Pulmonary artery endothelial cell (primary cell): ENCODE data around the gene SPATA3. TPM values are rescaled to one million over a fixed set of nuclear protein-coding genes. Genes with fewer than 3 reads are reported as not detected.

Experiments used
- DNase-seq: peaks from one replicate; pipeline ENCODE4 v3.0.0-alpha.2; 2011; ENCODE audit warnings: low read depth, low spot score
- total RNA-seq: library from RNA; depleted of rRNA; stranded (reverse); fragments of >200 nt; gene quantifications from 2 replicates; pipeline ENCODE4 v1.2.3, GENCODE V29; 2014

The SPATA3 gene
- total RNA-seq, 1 donor from 2014 or later: not detected

DNA sequence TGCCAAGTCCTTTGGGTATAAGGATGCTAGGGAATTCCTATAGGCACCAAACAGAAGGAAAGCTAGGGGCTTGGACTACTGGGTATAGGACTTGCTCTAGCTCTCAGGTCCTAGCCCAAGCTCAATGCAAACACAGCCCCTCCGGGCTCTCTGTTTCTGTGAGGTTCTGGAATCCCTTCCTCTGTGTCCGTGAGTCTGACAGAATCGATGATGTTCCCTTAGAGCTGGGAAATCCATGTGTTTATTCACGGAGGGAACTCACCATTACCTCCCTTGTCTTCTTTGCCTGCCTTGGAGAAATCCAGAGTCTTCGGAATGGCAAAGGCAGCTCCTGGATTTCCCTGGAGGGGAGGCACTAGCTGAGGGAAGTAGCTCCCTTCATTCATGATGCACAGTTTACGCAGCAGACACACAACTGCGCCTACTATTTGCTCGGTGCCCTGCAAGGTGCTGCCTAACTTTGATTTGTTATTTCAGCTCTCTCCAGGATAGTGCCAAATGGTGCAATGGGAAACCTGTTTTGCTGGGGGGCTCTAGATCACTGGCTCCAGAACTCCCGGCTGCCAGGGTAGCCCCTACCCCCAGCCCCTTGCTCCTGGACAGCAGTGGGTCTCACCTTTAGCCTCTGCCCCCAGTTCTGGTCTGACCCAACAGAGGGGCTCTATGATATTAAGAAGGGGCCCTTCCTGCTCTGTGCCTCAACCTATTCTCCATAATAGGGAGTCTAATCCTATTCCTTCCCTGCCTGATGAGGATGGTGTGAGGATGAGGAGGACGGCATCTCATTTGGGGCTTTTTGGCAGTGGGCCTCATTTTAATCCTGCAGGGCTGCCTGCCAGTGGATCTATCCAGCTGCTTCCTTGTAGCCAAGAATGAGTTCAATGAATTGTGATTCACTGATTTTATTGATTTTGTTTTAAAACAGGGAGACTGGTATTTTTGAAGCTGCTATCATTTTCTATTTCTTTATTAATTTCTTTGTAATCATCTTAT, 52.3 kb downstream of the SPATA3 start:
- DNase-seq: no peak

GRCh38 chr2:231049286-231050017, 53.5 kb downstream of the SPATA3 start:
- DNase-seq: no peak

DNA sequence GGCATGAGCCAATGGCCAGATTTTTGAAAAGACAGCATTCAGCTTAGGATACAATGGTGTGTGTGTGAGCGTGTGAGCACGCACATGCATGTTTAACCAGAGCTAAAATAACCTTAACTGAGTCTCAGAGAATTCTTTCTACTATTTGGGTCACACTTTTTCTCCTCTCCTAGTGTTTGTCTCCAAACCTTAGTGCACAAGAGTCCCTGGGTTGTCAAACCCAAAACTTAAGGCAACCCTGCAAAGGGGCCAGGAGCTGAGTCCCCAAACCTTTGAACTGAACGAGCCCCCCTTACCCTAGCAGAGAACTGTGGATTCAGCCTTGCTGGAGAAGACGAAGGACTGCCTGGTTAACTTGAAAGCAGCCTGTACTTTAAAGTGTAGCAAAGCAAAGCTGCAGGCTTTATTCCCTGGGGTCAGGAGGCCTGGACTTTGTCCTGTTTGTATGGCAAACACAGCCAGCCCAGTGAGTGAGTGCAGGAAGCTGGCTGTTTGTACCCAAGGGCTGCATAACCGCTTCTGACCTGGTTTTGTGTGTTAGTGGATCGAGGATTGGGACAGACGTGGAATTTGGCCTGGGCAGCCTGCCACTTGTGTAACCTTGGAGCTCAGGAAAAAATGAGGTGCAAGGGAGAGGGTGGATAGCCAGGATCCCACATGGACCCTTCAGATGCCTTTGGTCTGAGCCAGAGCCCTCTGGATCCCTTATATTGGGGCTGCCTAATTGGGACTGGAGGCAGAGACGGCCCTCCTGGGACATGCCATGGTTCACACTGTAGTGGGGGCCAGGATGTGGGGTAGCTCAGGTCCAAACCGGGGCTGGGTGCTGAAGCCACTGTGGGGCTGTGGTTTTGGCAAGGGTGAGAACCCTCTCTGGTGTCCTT, 54.3 kb downstream of the SPATA3 start:
- no peak for DNase-seq

DNA sequence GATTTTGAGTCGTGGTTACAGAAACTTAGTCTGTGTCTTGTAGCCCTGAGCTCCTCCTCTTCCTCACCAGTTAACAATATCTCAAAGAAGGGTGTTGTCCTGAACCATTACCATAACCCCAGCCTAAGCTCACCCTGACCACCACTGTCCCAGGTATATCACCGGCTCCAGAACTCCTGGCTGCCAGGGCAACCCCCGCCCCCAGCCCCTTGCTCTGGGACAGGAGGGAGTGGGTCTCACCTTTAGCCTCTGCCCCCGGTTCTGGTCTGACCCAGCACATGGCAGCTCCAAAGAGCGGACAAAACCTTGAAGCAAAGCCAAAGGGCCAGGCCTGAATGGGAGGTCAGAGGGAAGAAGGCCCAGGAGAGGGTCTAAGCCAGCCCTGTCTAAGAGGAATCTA, 55.2 kb downstream of the SPATA3 start:
- no peak for DNase-seq

GRCh38 chr2:231052494-231053451, 56.9 kb downstream of the SPATA3 start:
- DNase-seq: peak; percentile 41

GRCh38 chr2:231053846-231054245, 57.9 kb downstream of the SPATA3 start:
- DNase-seq: no peak

DNA sequence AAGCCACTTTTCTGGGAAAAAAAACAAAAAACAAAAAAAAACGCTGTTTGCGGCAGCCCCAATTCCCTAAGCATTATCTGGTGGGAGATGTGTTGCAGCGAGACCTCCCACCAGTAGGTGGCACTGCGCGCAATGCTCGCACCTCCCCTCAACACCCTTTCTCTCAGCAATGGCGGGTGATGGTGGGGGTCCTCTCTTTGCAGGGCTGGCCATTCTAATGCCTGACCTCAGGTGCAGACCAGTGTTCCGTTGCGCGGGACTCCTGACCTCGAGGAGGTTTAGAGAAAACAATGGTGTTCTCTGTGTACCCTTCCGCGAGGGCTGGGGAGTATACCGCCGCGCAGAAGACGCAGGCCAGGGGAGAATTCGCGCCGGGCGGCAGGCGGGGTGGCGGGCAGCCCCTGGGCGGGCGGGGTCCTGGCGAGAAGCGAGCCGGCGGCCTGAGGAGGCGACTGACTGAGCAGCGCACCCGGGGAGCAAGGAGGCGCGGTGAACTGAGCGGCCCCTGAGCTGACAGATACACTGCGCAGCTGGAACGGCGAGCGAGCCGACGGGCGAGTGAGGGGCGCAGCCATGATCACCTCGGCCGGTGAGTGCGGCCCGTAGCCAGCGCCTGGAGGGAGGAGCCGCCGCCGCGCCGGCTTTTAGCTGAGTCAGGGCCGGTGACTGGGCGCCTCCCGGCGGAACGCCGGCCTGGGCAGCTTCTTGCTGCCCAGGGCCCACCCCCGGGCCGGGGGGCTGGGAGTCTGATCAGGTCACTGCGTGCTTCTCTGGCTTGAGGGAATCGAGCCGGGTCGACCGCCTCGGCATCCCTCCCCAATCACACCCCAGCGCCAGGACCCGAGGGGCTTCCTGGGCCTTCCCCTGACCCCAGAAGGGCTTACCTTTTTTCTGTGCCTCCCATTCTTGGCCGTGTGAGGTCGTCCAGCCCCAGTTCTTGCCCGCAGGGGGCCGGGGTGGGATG, 60.8 kb downstream of the SPATA3 start, which contains the start of gene PSMD1:
PSMD1 (plus strand) TSS at position 415 of the 964 bp plus-strand sequence; CDS start at position 574, 159 bp downstream.
- DNase-seq: peak; percentile 81

GRCh38 chr2:231057590-231057989, 61.7 kb downstream of the SPATA3 start:
- no peak for DNase-seq

Other genes with a start within 250 kb of the SPATA3 start
- gene ITM2C, start 131.2 kb upstream of the SPATA3 start, total RNA-seq: 3.7 and 5.7 TPM in 2 replicates
- not detected in 2 replicates for gene GPR55, start 70.9 kb upstream of the SPATA3 start, total RNA-seq
- gene C2orf72, start 41.4 kb downstream of the SPATA3 start, total RNA-seq: not detected in 2 replicates
- 191 and 194 TPM in 2 replicates for gene PSMD1, start 60.7 kb downstream of the SPATA3 start, total RNA-seq
- gene HTR2B, start 128.9 kb downstream of the SPATA3 start, total RNA-seq: 4.2 and 6.1 TPM in 2 replicates
- 21.1 and 26.7 TPM in 2 replicates for gene ARMC9, start 202.5 kb downstream of the SPATA3 start, total RNA-seq